HepG2 (cell line): ENCODE measurements around the gene PLPPR4.

Source experiments
- CTCF ChIP-seq: sonication (generic); formaldehyde crosslinking; IDR thresholded peaks from 2 replicates; pipeline ENCODE4 v1.5.0; 2020; ENCODE audit warnings: mild to moderate bottlenecking, missing genetic modification reagents, moderate library complexity
- FOSL1 ChIP-seq: sonication (generic); formaldehyde crosslinking; IDR thresholded peaks from 2 replicates; pipeline ENCODE4 v1.9.0; 2021; ENCODE audit warnings: missing genetic modification reagents, borderline replicate concordance
- FOXK1 ChIP-seq: sonication (generic); formaldehyde crosslinking; IDR thresholded peaks from 2 replicates; pipeline ENCODE4 v1.4.0; 2020; ENCODE audit warnings: low read depth, missing genetic modification reagents, borderline replicate concordance
- IKZF1 ChIP-seq: fragments of 450-650 bp; IDR thresholded peaks from 2 replicates; pipeline ENCODE4 v1.7.1; 2016
- MED13 ChIP-seq: sonication (generic); formaldehyde crosslinking; IDR thresholded peaks from 2 replicates; pipeline ENCODE4 v1.5.0; 2020; ENCODE audit warnings: missing genetic modification reagents
- SATB2 ChIP-seq: sonication (generic); formaldehyde crosslinking; IDR thresholded peaks from 2 replicates; pipeline ENCODE4 v1.5.0; 2020; ENCODE audit warnings: missing genetic modification reagents
- SUZ12 ChIP-seq: fragments of 150-350 bp; IDR thresholded peaks from 2 replicates; pipeline ENCODE4 v1.6.1; 2014; ENCODE audit warnings: low read depth, low read length
- ZFP37 ChIP-seq: sonication (generic); formaldehyde crosslinking; IDR thresholded peaks from 2 replicates; pipeline ENCODE4 v1.4.0; 2020; ENCODE audit warnings: missing genetic modification reagents, borderline replicate concordance
- ZNF24 ChIP-seq: fragments of 450-650 bp; IDR thresholded peaks from 2 replicates; pipeline ENCODE4 v1.6.1; 2017; ENCODE audit warnings: antibody characterized with exemption, mild to moderate bottlenecking
- ZNF34 ChIP-seq: sonication (generic); formaldehyde crosslinking; IDR thresholded peaks from 2 replicates; pipeline ENCODE4 v1.4.0; 2020; ENCODE audit warnings: mild to moderate bottlenecking, missing genetic modification reagents, borderline replicate concordance
- ZNF362 ChIP-seq: sonication (generic); formaldehyde crosslinking; IDR thresholded peaks from 2 replicates; pipeline ENCODE4 v1.4.0; 2020; ENCODE audit warnings: missing genetic modification reagents, mild to moderate bottlenecking, borderline replicate concordance
- ZNF513 ChIP-seq: sonication (generic); formaldehyde crosslinking; conservative IDR thresholded peaks from 2 replicates; pipeline ENCODE4 v1.5.0; 2020; ENCODE audit warnings: missing genetic modification reagents
- TF ChIP-seq, protein P1 (sequence below), 2 experiments: sonication (generic) in 1 of 2; formaldehyde crosslinking in 1 of 2; IDR thresholded peaks; 2 replicates each; pipeline versions ENCODE4 v1.4.0 to v1.6.1; 2018 to 2020; ENCODE audit warnings: missing genetic modification reagents in 2 of 2, borderline replicate concordance in 1 of 2, low read depth in 1 of 2, mild to moderate bottlenecking in 1 of 2, missing biosample characterization in 1 of 2
- TF ChIP-seq, protein P2 (sequence below): sonication (generic); formaldehyde crosslinking; IDR thresholded peaks from 2 replicates; pipeline ENCODE4 v1.4.0; 2020; ENCODE audit warnings: mild to moderate bottlenecking, missing genetic modification reagents

GRCh38 chr1:99348397-99349132 is 84.3 kb downstream of the PLPPR4 start:
- TF ChIP-seq ZNF24 (no peak), SUZ12 (no peak), ZNF34 (no peak), ZFP37 (CRISPR knock-in tag) (no peak), ZNF513 (no peak), FOSL1 (CRISPR knock-in tag) (no peak), ZNF362 (CRISPR knock-in tag) (no peak), CTCF (no peak), MED13 (CRISPR knock-in tag) (no peak), FOXK1 (no peak), SATB2 (CRISPR knock-in tag) (no peak), IKZF1 (no peak)
- TF ChIP-seq, protein P1, sequence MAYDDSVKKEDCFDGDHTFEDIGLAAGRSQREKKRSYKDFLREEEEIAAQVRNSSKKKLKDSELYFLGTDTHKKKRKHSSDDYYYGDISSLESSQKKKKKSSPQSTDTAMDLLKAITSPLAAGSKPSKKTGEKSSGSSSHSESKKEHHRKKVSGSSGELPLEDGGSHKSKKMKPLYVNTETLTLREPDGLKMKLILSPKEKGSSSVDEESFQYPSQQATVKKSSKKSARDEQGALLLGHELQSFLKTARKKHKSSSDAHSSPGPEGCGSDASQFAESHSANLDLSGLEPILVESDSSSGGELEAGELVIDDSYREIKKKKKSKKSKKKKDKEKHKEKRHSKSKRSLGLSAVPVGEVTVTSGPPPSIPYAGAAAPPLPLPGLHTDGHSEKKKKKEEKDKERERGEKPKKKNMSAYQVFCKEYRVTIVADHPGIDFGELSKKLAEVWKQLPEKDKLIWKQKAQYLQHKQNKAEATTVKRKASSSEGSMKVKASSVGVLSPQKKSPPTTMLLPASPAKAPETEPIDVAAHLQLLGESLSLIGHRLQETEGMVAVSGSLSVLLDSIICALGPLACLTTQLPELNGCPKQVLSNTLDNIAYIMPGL (CRISPR knock-in tag; IDR thresholded peaks at IDR 0.05; ENCODE audit: borderline replicate concordance in 1 of 2, low read depth in 1 of 2) = no peak
- TF ChIP-seq, protein P2, sequence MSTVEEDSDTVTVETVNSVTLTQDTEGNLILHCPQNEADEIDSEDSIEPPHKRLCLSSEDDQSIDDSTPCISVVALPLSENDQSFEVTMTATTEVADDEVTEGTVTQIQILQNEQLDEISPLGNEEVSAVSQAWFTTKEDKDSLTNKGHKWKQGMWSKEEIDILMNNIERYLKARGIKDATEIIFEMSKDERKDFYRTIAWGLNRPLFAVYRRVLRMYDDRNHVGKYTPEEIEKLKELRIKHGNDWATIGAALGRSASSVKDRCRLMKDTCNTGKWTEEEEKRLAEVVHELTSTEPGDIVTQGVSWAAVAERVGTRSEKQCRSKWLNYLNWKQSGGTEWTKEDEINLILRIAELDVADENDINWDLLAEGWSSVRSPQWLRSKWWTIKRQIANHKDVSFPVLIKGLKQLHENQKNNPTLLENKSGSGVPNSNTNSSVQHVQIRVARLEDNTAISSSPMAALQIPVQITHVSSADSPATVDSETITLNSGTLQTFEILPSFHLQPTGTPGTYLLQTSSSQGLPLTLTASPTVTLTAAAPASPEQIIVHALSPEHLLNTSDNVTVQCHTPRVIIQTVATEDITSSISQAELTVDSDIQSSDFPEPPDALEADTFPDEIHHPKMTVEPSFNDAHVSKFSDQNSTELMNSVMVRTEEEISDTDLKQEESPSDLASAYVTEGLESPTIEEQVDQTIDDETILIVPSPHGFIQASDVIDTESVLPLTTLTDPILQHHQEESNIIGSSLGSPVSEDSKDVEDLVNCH = no peak
